HG02938 (cell line): ENCODE measurements around the gene LRFN3.
"Not testable (repeated sequence)": the region's sequence is repeated elsewhere in the genome, so short reads cannot be mapped to it uniquely, and the experiment has no call there.

Source experiments
- ATAC-seq: cut with Tn5 transposase; IDR thresholded peaks from one replicate; pipeline ENCODE4 v1.9.1; 2021; ENCODE audit warnings: mild to moderate bottlenecking, moderate library complexity; ENCODE audit not compliant: unreplicated experiment

Gene LRFN3

GRCh38 chr19:35935911-35936737 lies at the start of gene LRFN3:
Gene LRFN3 (plus strand): TSS chr19:35936374. CDS start chr19:35939426, 3,052 bp downstream.
- no peak for ATAC-seq

- ATAC-seq = no peak
Measured at GRCh38 chr19:35887197-35887596, 49.0 kb upstream of the LRFN3 start.

- ATAC-seq = no peak
Measured at GRCh38 chr19:35888398-35888797, 47.8 kb upstream of the LRFN3 start.

- no peak for ATAC-seq
Measured at GRCh38 chr19:35889370-35890112, 46.6 kb upstream of the LRFN3 start.

GRCh38 chr19:35890113-35890650 lies 46.0 kb upstream of the LRFN3 start:
- no peak for ATAC-seq

- ATAC-seq = not testable (repeated sequence)
Measured at GRCh38 chr19:35891819-35892218, 44.4 kb upstream of the LRFN3 start.

- no peak for ATAC-seq
Measured at GRCh38 chr19:35894342-35894741, 41.8 kb upstream of the LRFN3 start.

GRCh38 chr19:35895911-35896642 lies 40.1 kb upstream of the LRFN3 start:
- no peak for ATAC-seq

- ATAC-seq = no peak
Measured at GRCh38 chr19:35896643-35897040, 39.5 kb upstream of the LRFN3 start.

- no peak for ATAC-seq
Measured at GRCh38 chr19:35897706-35898451, 38.3 kb upstream of the LRFN3 start.

GRCh38 chr19:35898499-35898809 lies 37.7 kb upstream of the LRFN3 start:
- no peak for ATAC-seq

- peak; percentile 36 for ATAC-seq
Measured at GRCh38 chr19:35899547-35900214, 36.5 kb upstream of the LRFN3 start.

- ATAC-seq = no peak
Measured at GRCh38 chr19:35901055-35901644, 35.0 kb upstream of the LRFN3 start.

GRCh38 chr19:35901854-35902661 lies 34.1 kb upstream of the LRFN3 start, which contains the start of gene HCST:
Gene HCST (plus strand): TSS chr19:35902529. CDS start chr19:35902594, 65 bp downstream.
- no peak for ATAC-seq

GRCh38 chr19:35902870-35903475 lies 33.2 kb upstream of the LRFN3 start:
- ATAC-seq = no peak

GRCh38 chr19:35903550-35904179 lies 32.5 kb upstream of the LRFN3 start:
- peak; percentile 38 for ATAC-seq

GRCh38 chr19:35904311-35905068 lies 31.7 kb upstream of the LRFN3 start:
- no peak for ATAC-seq
